CD8-positive, alpha-beta memory T cell (primary cell): ENCODE results near the gene CILP2. TPM values are rescaled to one million over a fixed set of nuclear protein-coding genes. Genes with fewer than 3 reads are reported as not detected.
A peak's percentile ranks its signal among the peaks of the same experiment; 100 is the strongest.

ENCODE experiments used
- CTCF ChIA-PET: fragments of 350-600 bp; sonication (Branson Sonifier 250); formaldehyde crosslinking; loops from one replicate; lab custom pipeline; 2021; ENCODE audit warnings: antibody characterized with exemption; lab: Charles Lee
- POLR2A ChIA-PET: fragments of 350-600 bp; sonication (Branson Sonifier 250); formaldehyde crosslinking; loops from one replicate; lab custom pipeline; 2021; ENCODE audit warnings: antibody characterized with exemption; lab: Charles Lee
- DNase-seq, 5 donors: peaks; one replicate each; pipeline versions ENCODE4 v3.0.0 to v3.0.0-alpha.2; 2020 to 2022; ENCODE audit warnings: mixed read lengths in 1 of 5
- H3K27ac ChIP-seq: one replicate; pipeline ENCODE4 v1.7.0; 2013; ENCODE audit warnings: low read depth, mild to moderate bottlenecking, low read length, moderate library complexity
- H3K27me3 ChIP-seq: 2 replicates; pipeline ENCODE4 v1.7.0; 2013; ENCODE audit warnings: low read length, mild to moderate bottlenecking; ENCODE audit not compliant: insufficient read depth, poor library complexity, severe bottlenecking
- H3K36me3 ChIP-seq: 2 replicates; pipeline ENCODE4 v1.7.0; 2013; ENCODE audit warnings: mild to moderate bottlenecking, low read length, moderate library complexity; ENCODE audit not compliant: insufficient read depth
- H3K4me1 ChIP-seq: 2 replicates; pipeline ENCODE4 v1.7.0; 2013; ENCODE audit warnings: mild to moderate bottlenecking, low read length, moderate library complexity; ENCODE audit not compliant: insufficient read depth
- H3K4me3 ChIP-seq: 2 replicates; pipeline ENCODE4 v1.7.0; 2013; ENCODE audit warnings: mild to moderate bottlenecking, low read length
- H3K9me3 ChIP-seq: 2 replicates; pipeline ENCODE4 v1.7.0; 2013; ENCODE audit warnings: mild to moderate bottlenecking, low read length
- H3K27ac Mint-ChIP-seq, 8 donors: one replicate each; pipeline ENCODE4 v1.8.0; 2020 to 2021; ENCODE audit warnings: mixed read lengths in 8 of 8, mild to moderate bottlenecking in 6 of 8, inconsistent platforms in 3 of 8, moderate library complexity in 3 of 8
- H3K27me3 Mint-ChIP-seq, 2 donors: one replicate each; pipeline ENCODE4 v1.8.0; 2020 to 2021; ENCODE audit warnings: mixed read lengths in 2 of 2, mild to moderate bottlenecking in 1 of 2, moderate library complexity in 1 of 2
- H3K36me3 Mint-ChIP-seq, 3 donors: one replicate each; pipeline ENCODE4 v1.8.0; 2020 to 2021; ENCODE audit warnings: mixed read lengths in 3 of 3, inconsistent platforms in 1 of 3, mild to moderate bottlenecking in 1 of 3
- H3K4me1 Mint-ChIP-seq, 3 donors: one replicate each; pipeline ENCODE4 v1.8.0; 2020 to 2021; ENCODE audit warnings: mixed read lengths in 3 of 3, inconsistent platforms in 1 of 3, mild to moderate bottlenecking in 1 of 3
- H3K4me3 Mint-ChIP-seq, 7 donors: one replicate each; pipeline ENCODE4 v1.8.0; 2020 to 2021; ENCODE audit warnings: mixed read lengths in 7 of 7, mild to moderate bottlenecking in 6 of 7, moderate library complexity in 4 of 7, inconsistent platforms in 2 of 7
- H3K9me3 Mint-ChIP-seq, 5 donors: one replicate each; pipeline ENCODE4 v1.8.0; 2020 to 2022; ENCODE audit warnings: mixed read lengths in 5 of 5, mild to moderate bottlenecking in 3 of 5, moderate library complexity in 2 of 5, inconsistent platforms in 1 of 5
- polyA plus RNA-seq: library from polyadenylated mRNA; unstranded; fragments of 300-500 nt; fragmentation: Illumina TruSeq; gene quantifications from one replicate; pipeline ENCODE4 v1.2.3, GENCODE V29; 2021
- total RNA-seq, 2 experiments: library from RNA; stranded (reverse); gene quantifications; one replicate each; pipeline ENCODE4 v1.2.3, GENCODE V29; 2021

CILP2 gene
- total and polyA plus RNA-seq, 3 experiments from 2014 or later = 0.07 to 0.33 (median 0.11) TPM

DNA sequence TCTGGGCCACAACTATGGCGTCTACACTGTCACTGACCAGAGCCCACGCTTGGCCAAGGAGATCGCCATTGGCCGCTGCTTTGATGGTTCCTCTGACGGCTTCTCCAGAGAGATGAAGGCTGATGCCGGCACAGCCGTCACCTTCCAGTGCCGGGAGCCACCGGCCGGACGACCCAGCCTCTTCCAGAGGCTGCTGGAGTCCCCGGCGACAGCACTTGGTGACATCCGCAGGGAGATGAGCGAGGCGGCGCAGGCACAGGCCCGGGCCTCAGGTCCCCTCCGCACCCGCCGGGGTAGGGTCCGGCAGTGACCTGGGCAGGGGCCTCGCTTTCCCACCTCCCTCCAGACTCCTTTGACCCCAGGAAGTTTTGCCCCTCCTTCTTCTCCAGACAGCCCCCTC is 7.6 kb downstream of the CILP2 start:
- no peaks in the 10 kb centered on the region for H3K36me3 ChIP-seq
- H3K36me3 Mint-ChIP-seq = no peaks in the 10 kb centered on the region
- H3K27ac ChIP-seq = no peak overlapping the region
- H3K27me3 ChIP-seq = peaks cover 3% of the 10 kb centered on the region
- no peak overlapping the region for H3K4me3 ChIP-seq
- CTCF ChIA-PET = interaction anchor here (3.4 kb wide), 1 partner anchor 9 kb away, joined by 13 read pairs; no protein-coding TSS in a partner anchor
- no peak for DNase-seq
- H3K27me3 Mint-ChIP-seq = peaks cover 4 to 8% of the 10 kb centered on the region in 2 donors
- no peak overlapping the region for H3K27ac Mint-ChIP-seq
- peaks cover 15% of the 10 kb centered on the region for H3K4me1 ChIP-seq
- no peaks in the 10 kb centered on the region for H3K9me3 Mint-ChIP-seq
- H3K9me3 ChIP-seq = no peaks in the 10 kb centered on the region
- POLR2A ChIA-PET = no interaction called here
- no peak overlapping the region for H3K4me3 Mint-ChIP-seq
- H3K4me1 Mint-ChIP-seq = peaks cover 7 to 15% (median 7%) of the 10 kb centered on the region in 3 donors

- Mint-ChIP-seq H3K27ac (no peak overlapping the region), H3K4me3 (no peak overlapping the region), H3K9me3 (no peaks in the 10 kb centered on the region), H3K36me3 (no peaks in the 10 kb centered on the region), H3K4me1 (peaks cover 0 to 6% (median 3%) of the 10 kb centered on the region in 3 donors), H3K27me3 (peaks cover 4 to 8% of the 10 kb centered on the region in 2 donors)
- H3K4me1 ChIP-seq = peaks cover 4% of the 10 kb centered on the region
- H3K27me3 ChIP-seq = peaks cover under 1% of the 10 kb centered on the region
- H3K27ac ChIP-seq = no peak overlapping the region
- H3K4me3 ChIP-seq = no peak overlapping the region
- CTCF ChIA-PET = no interaction called here
- no peaks in the 10 kb centered on the region for H3K9me3 ChIP-seq
- POLR2A ChIA-PET = no interaction called here
- DNase-seq = no peak
- no peaks in the 10 kb centered on the region for H3K36me3 ChIP-seq
Measured at GRCh38 chr19:19546751-19547162, 8.7 kb downstream of the CILP2 start.

DNA sequence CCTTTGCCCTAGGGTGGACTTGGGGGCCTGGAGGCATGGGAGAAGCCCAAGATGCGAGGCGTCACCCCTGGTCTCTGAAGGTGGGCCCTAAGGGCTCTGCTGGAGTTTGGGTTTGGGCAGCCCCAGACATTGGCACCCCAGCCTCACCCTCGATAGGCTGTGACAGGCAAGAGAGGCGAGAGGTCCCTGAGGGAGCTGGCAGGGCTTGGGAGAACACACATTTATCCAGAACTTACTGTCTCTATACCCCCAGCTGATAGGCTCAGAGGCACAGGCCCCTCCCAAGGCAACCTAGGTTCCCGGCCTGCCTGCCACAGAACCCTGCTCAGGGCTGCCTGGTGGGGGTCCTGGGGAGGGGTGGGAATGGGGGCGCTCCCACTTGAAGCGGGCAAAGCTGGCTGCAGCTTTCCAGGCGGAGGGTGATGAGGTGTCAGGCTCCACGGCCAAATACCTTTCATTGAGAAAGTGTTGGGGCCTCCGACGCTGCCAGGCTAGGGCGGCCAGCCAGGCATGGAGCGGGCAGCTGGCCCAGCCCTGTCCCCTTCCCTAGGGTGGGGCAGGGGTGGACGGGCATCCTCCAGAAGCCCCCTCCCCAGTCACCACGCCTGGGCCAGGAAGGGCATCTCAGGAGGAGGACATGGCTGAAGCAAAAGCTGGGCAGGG is 9.7 kb downstream of the CILP2 start:
- H3K9me3 Mint-ChIP-seq = no peaks in the 10 kb centered on the region
- Histone ChIP-seq H3K36me3 (no peaks in the 10 kb centered on the region), H3K27me3 (no peaks in the 10 kb centered on the region)

DNA sequence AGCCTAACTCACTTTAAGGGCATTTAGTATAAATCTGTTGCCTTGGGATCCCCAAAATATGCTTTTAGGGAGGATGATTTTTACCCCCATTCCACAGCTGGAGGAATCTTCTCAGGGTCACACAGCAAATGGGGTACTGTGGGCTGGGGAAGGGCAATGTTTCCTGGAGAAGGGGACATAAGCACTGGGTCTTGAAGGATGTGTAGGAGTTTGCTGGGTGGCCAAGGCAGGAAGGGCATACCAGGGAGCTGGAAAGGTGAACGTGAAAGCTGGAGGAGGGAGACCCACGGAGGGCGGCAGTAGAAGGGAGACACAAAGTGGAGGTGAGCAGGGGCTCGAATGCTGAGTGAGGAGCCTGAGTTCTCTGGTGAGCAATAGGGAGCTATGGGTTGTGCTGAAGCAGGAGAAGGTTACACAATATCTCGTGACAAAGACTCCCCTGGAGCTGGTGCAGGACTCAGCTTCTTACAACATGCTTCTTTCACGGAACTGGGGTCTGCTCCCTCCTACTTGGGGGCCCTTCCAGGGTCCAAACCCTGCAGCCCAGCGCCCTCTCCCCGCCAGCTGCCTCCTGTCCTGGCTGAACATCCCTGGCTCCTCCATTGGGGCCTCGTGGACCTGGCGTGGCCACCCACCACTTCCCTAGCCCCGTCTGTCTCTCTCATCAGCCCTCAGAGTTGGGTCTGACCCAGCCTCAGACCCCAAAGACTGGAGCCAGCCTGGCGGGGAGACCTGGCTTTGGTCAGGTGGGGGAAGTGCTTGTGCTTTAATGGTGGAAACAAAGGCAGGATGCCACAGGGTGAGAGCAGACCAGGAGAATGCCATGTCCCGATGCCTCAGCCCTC is 11.1 kb downstream of the CILP2 start:
- H3K36me3 ChIP-seq = no peaks in the 10 kb centered on the region
- no peaks in the 10 kb centered on the region for H3K9me3 ChIP-seq
- Mint-ChIP-seq H3K27me3 (peaks cover 4 to 8% of the 10 kb centered on the region in 2 donors), H3K9me3 (no peaks in the 10 kb centered on the region), H3K4me3 (no peak overlapping the region), H3K36me3 (no peaks in the 10 kb centered on the region), H3K27ac (no peak overlapping the region), H3K4me1 (no peaks in the 10 kb centered on the region)
- DNase-seq = no peak
- H3K4me3 ChIP-seq = no peak overlapping the region
- no peak overlapping the region for H3K27ac ChIP-seq
- POLR2A ChIA-PET = no interaction called here
- H3K4me1 ChIP-seq = no peaks in the 10 kb centered on the region
- no peaks in the 10 kb centered on the region for H3K27me3 ChIP-seq
- CTCF ChIA-PET = interaction anchor here (0.9 to 4.5 kb wide), 2 partner anchors 17 to 95 kb away, joined by 3 to 21 read pairs; partner anchors contain the start of gene GMIP

More for the DNA sequence above, 9.7 kb downstream of the CILP2 start:
- H3K27ac ChIP-seq = no peak overlapping the region
- Mint-ChIP-seq H3K4me3 (no peak overlapping the region), H3K36me3 (no peaks in the 10 kb centered on the region), H3K27ac (peak overlapping the region in 1 of 8 donors; percentile 23), H3K27me3 (peaks cover 4 to 8% of the 10 kb centered on the region in 2 donors), H3K4me1 (no peaks in the 10 kb centered on the region)
- no peaks in the 10 kb centered on the region for H3K4me1 ChIP-seq
- POLR2A ChIA-PET = no interaction called here
- CTCF ChIA-PET = no interaction called here
- no peaks in the 10 kb centered on the region for H3K9me3 ChIP-seq
- no peak overlapping the region for H3K4me3 ChIP-seq
- no peak for DNase-seq

DNA sequence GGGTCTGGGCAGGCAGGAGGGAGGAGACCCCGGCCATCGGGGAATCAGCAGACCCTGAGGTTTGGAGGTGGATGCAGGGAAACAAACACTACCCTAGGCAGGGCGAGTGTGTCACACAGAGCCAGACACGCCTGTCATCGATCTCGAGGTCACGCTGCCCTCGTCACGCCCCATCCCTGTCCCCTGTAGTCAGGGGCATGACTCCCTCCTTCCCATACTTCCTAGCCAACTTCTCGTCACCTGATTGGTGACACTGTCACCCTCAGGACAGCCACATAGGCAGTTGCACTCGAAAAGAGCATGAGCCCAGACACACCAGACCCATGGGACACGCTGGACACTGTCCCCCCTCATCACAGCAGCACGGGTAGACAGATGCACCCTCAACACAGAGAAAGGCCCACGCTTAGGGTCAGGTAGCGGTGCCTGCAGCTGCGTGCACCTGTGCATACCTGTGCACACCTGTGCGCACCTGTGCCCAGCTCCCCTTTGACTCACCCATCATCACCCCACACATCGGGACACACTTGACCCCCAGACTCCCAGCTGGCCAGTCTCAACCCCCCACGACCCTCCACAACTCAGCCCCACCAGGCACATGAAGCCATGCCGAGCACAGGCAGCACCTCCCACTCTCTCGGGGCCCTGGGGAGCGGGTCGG is 11.9 kb downstream of the CILP2 start:
- peaks cover 0 to 4% (median 0%) of the 10 kb centered on the region in 3 donors for H3K4me1 Mint-ChIP-seq
- CTCF ChIA-PET = interaction anchor here (4.5 kb wide), 1 partner anchor 18 kb away, joined by 21 read pairs; no protein-coding TSS in a partner anchor
- Histone ChIP-seq H3K36me3 (no peaks in the 10 kb centered on the region), H3K4me1 (no peaks in the 10 kb centered on the region), H3K27me3 (no peaks in the 10 kb centered on the region), H3K4me3 (no peak overlapping the region), H3K27ac (no peak overlapping the region), H3K9me3 (no peaks in the 10 kb centered on the region)
- DNase-seq = no peak
- no peak overlapping the region for H3K27ac Mint-ChIP-seq
- no peaks in the 10 kb centered on the region for H3K9me3 Mint-ChIP-seq
- H3K36me3 Mint-ChIP-seq = no peaks in the 10 kb centered on the region
- POLR2A ChIA-PET = no interaction called here
- H3K27me3 Mint-ChIP-seq = peaks cover 4 to 8% of the 10 kb centered on the region in 2 donors
- H3K4me3 Mint-ChIP-seq = no peak overlapping the region

- CTCF ChIA-PET = interaction anchor here (4.5 kb wide), 1 partner anchor 18 kb away, joined by 21 read pairs; no protein-coding TSS in a partner anchor
- H3K9me3 ChIP-seq = no peaks in the 10 kb centered on the region
- H3K4me3 ChIP-seq = no peak overlapping the region
- H3K27ac Mint-ChIP-seq = no peak overlapping the region
- H3K27me3 ChIP-seq = no peaks in the 10 kb centered on the region
- H3K4me3 Mint-ChIP-seq = no peak overlapping the region
- peaks cover 0 to 4% (median 0%) of the 10 kb centered on the region in 3 donors for H3K4me1 Mint-ChIP-seq
- DNase-seq = no peak
- POLR2A ChIA-PET = no interaction called here
- no peaks in the 10 kb centered on the region for H3K36me3 Mint-ChIP-seq
- H3K36me3 ChIP-seq = no peaks in the 10 kb centered on the region
- H3K27me3 Mint-ChIP-seq = peaks cover 4 to 8% of the 10 kb centered on the region in 2 donors
- H3K9me3 Mint-ChIP-seq = no peaks in the 10 kb centered on the region
- H3K4me1 ChIP-seq = no peaks in the 10 kb centered on the region
- no peak overlapping the region for H3K27ac ChIP-seq
Measured at GRCh38 chr19:19550485-19550929, 12.4 kb downstream of the CILP2 start.

- H3K9me3 ChIP-seq = no peaks in the 10 kb centered on the region
- Mint-ChIP-seq H3K9me3 (no peaks in the 10 kb centered on the region), H3K27ac (peak overlapping the region in 1 of 8 donors; percentile 60), H3K4me1 (peaks cover 0 to 4% (median 0%) of the 10 kb centered on the region in 3 donors), H3K27me3 (peaks cover 4 to 8% of the 10 kb centered on the region in 2 donors), H3K4me3 (no peak overlapping the region), H3K36me3 (no peaks in the 10 kb centered on the region)
- DNase-seq = no peak
- no peaks in the 10 kb centered on the region for H3K4me1 ChIP-seq
- CTCF ChIA-PET = interaction anchor here (1.2 to 4.5 kb wide), 3 partner anchors 13 to 93 kb away, joined by 3 to 21 read pairs (median 4); partner anchors contain the start of gene GMIP
- H3K4me3 ChIP-seq = no peak overlapping the region
- no peak overlapping the region for H3K27ac ChIP-seq
- no peaks in the 10 kb centered on the region for H3K27me3 ChIP-seq
- H3K36me3 ChIP-seq = no peaks in the 10 kb centered on the region
- POLR2A ChIA-PET = no interaction called here
Measured at GRCh38 chr19:19550972-19551852, 13.1 kb downstream of the CILP2 start.
